Hepatocyte (in vitro differentiated cells): ENCODE results near the gene KLHL21.

ENCODE experiments used
- EZH2 ChIP-seq: fragments of 200-600 bp; sonication (generic); IDR thresholded peaks from 2 replicates; pipeline ENCODE4 v1.6.1; 2016; ENCODE audit warnings: antibody characterized with exemption, mild to moderate bottlenecking, borderline replicate concordance
- TF ChIP-seq, protein P1 (sequence below): fragments of 200-600 bp; sonication (generic); IDR thresholded peaks from 2 replicates; pipeline ENCODE4 v1.5.1; 2016; ENCODE audit warnings: antibody characterized with exemption, mild to moderate bottlenecking; ENCODE audit not compliant: poor library complexity

DNA sequence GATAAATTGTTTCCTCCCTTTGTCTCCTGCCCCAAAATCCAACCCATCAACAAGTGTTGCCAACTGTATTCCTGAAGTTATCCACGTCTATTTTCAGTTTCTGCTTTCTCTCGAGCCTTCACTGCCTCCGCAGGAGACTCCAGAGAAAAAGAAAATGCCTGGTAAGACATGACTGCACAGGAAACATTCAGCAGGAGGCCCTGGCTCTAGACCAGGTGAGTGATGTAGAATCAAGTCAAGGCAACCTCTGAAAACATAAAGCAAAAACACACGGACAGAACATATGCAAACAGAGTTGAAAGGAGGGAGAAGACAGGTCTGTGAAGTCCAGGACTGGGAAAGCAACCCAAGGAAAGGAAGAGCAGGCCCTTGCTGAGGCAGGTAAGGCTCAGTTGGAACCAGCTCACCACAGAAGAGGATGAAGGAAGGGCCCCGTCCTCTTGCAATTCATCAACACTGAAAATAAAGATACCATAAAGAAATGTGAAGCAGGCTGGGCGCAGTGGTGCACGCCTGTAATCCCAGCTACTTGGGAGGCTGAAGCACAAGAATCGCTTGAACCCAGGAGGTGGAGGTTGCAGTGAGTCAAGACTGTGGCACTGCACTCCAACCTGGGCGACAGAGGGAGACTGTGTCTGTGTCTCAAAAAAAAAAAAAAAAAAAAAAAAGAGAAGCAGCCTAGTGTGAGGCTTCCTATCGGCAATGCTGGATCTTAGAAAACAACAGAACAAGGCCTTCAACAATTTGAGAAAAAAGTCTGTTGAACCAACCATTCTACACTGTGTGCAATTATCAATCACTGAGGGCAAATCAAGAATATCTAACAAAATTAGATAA lies 57.2 kb downstream of the KLHL21 start:
- TF ChIP-seq, protein P1, sequence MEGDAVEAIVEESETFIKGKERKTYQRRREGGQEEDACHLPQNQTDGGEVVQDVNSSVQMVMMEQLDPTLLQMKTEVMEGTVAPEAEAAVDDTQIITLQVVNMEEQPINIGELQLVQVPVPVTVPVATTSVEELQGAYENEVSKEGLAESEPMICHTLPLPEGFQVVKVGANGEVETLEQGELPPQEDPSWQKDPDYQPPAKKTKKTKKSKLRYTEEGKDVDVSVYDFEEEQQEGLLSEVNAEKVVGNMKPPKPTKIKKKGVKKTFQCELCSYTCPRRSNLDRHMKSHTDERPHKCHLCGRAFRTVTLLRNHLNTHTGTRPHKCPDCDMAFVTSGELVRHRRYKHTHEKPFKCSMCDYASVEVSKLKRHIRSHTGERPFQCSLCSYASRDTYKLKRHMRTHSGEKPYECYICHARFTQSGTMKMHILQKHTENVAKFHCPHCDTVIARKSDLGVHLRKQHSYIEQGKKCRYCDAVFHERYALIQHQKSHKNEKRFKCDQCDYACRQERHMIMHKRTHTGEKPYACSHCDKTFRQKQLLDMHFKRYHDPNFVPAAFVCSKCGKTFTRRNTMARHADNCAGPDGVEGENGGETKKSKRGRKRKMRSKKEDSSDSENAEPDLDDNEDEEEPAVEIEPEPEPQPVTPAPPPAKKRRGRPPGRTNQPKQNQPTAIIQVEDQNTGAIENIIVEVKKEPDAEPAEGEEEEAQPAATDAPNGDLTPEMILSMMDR, result no peak
- TF ChIP-seq EZH2, result no peak
